Body of pancreas (tissue), 4 donors: ENCODE data around the gene WDR12.

Experiments used
- CTCF ChIP-seq, 7 experiments: fragments of 450-650 bp in 4 of 7; fragments of 200-600 bp in 3 of 7; sonication (generic) in 3 of 7; IDR thresholded peaks; one replicate each; pipeline ENCODE4 v1.5.1; 2016 to 2019; ENCODE audit warnings: antibody characterized with exemption in 7 of 7
- POLR2A ChIP-seq, 3 donors: fragments of 450-650 bp; IDR thresholded peaks; one replicate each; pipeline ENCODE4 v1.6.1; 2016; ENCODE audit warnings: antibody characterized with exemption in 3 of 3, mild to moderate bottlenecking in 2 of 3

GRCh38 chr2:202918860-202919259 is 7.4 kb upstream of the WDR12 start:
- TF ChIP-seq CTCF (IDR thresholded peaks at IDR 0.05) (no peak), POLR2A (IDR thresholded peaks at IDR 0.05) (no peak)
